ENCODE results near the gene TRIM13.
"Not testable (repeated sequence)": the region's sequence is repeated elsewhere in the genome, so short reads cannot be mapped to it uniquely, and the experiment has no call there.

TRIM13 gene

GRCh38 chr13:49996951-49997895, at the start of gene TRIM13:
TRIM13 (plus strand) TSS chr13:49997042; CDS start chr13:50011941, 14,899 bp downstream.
- DNase-seq (ENCODE audit: low read depth, low spot score) = peak; percentile 51
- ChIA-PET CTCF (interaction anchor here (0.6 to 4.8 kb wide), 37 partner anchors 9 to 1070 kb away, joined by 3 to 38 read pairs (median 3); partner anchors contain the start of genes KCNRG, KPNA3 and SPRYD7), POLR2A (interaction anchor here (0.6 to 2.1 kb wide), 11 partner anchors 19 to 915 kb away, joined by 3 to 9 read pairs (median 3); partner anchors contain the start of gene SPRYD7)
- TF ChIP-seq CTCF (IDR thresholded peaks at IDR 0.05; ENCODE audit: insufficient read depth, low read length, missing control alignments) = peak; percentile 79
- H3K4me3 ChIP-seq (ENCODE audit: low read depth, low read length) = peak within 1 kb of the TSS; percentile 79

- H3K4me3 ChIP-seq (ENCODE audit: low read depth, low read length); DNase-seq (ENCODE audit: low read depth, low spot score); POLR2A ChIA-PET: not testable (repeated sequence)
- CTCF ChIA-PET = interaction anchor here (2.2 to 3.2 kb wide), 2 partner anchors 12 to 28 kb away, joined by 10 to 15 read pairs; partner anchors contain the start of gene SPRYD7
These were observed 48.0 kb upstream of the TRIM13 start for GRCh38 chr13:49948777-49949270.

GRCh38 chr13:49951754-49952535, 44.9 kb upstream of the TRIM13 start:
- H3K4me3 ChIP-seq (ENCODE audit: low read depth, low read length) = no peak overlapping the region
- ChIA-PET CTCF (interaction anchor here (3.2 kb wide), 1 partner anchor 15 kb away, joined by 15 read pairs; the partner anchor contains the start of gene SPRYD7), POLR2A (no interaction called here)
- TF ChIP-seq CTCF (IDR thresholded peaks at IDR 0.05; ENCODE audit: insufficient read depth, low read length, missing control alignments) = no peak
- no peak for DNase-seq (ENCODE audit: low read depth, low spot score)

- ChIA-PET POLR2A (interaction anchor here (0.6 kb wide), 1 partner anchor 35 kb away, joined by 3 read pairs; no protein-coding TSS in a partner anchor), CTCF (interaction anchor here (0.7 kb wide), 1 partner anchor 23 kb away, joined by 5 read pairs; no protein-coding TSS in a partner anchor)
- TF ChIP-seq CTCF (IDR thresholded peaks at IDR 0.05; ENCODE audit: insufficient read depth, low read length, missing control alignments) = no peak
- DNase-seq (ENCODE audit: low read depth, low spot score) = no peak
- no peak overlapping the region for H3K4me3 ChIP-seq (ENCODE audit: low read depth, low read length)
These were observed 43.3 kb upstream of the TRIM13 start for GRCh38 chr13:49953560-49953959.

GRCh38 chr13:49954674-49955455, 42.0 kb upstream of the TRIM13 start:
- no peak for TF ChIP-seq CTCF (IDR thresholded peaks at IDR 0.05; ENCODE audit: insufficient read depth, low read length, missing control alignments)
- no peak overlapping the region for H3K4me3 ChIP-seq (ENCODE audit: low read depth, low read length)
- no peak for DNase-seq (ENCODE audit: low read depth, low spot score)
- ChIA-PET CTCF (interaction anchor here (0.8 kb wide), 1 partner anchor 19 kb away, joined by 3 read pairs; the partner anchor contains the start of gene SPRYD7), POLR2A (no interaction called here)

GRCh38 chr13:49956131-49956530, 40.7 kb upstream of the TRIM13 start:
- CTCF ChIA-PET = no interaction called here
- no peak overlapping the region for H3K4me3 ChIP-seq (ENCODE audit: low read depth, low read length)
- no peak for DNase-seq (ENCODE audit: low read depth, low spot score)
- TF ChIP-seq CTCF (IDR thresholded peaks at IDR 0.05; ENCODE audit: insufficient read depth, low read length, missing control alignments) = no peak
- POLR2A ChIA-PET = no interaction called here
